Epithelial cell of prostate (primary cell): ENCODE data around the gene GIPC3.
"Not testable (repeated sequence)": the region's sequence is repeated elsewhere in the genome, so short reads cannot be mapped to it uniquely, and the experiment has no call there.

ENCODE experiments used
- DNase-seq: peaks from one replicate; pipeline ENCODE4 v3.0.0-alpha.2; 2011; ENCODE audit warnings: low read depth, low spot score
- H3K27ac ChIP-seq: fragments of 450-650 bp; 2 replicates; pipeline ENCODE4 v1.5.1; 2017; ENCODE audit warnings: mild to moderate bottlenecking

GIPC3 gene

GRCh38 chr19:3549816-3550215 lies 35.5 kb upstream of the GIPC3 start:
- no peak overlapping the region for H3K27ac ChIP-seq
- no peak for DNase-seq

- no peak overlapping the region for H3K27ac ChIP-seq
- no peak for DNase-seq
Measured at GRCh38 chr19:3550947-3551791, 34.1 kb upstream of the GIPC3 start.

- no peak overlapping the region for H3K27ac ChIP-seq
- no peak for DNase-seq
Measured at GRCh38 chr19:3551792-3552095, 33.5 kb upstream of the GIPC3 start.

- no peak overlapping the region for H3K27ac ChIP-seq
- DNase-seq = no peak
Measured at GRCh38 chr19:3554254-3555083, 30.8 kb upstream of the GIPC3 start.

GRCh38 chr19:3555653-3556422 lies 29.4 kb upstream of the GIPC3 start:
- H3K27ac ChIP-seq = no peak overlapping the region
- DNase-seq = no peak

- H3K27ac ChIP-seq = peak overlapping the region; percentile 60
- no peak for DNase-seq
Measured at GRCh38 chr19:3556423-3556977, 28.8 kb upstream of the GIPC3 start.

GRCh38 chr19:3556978-3557460 lies 28.3 kb upstream of the GIPC3 start:
- DNase-seq = no peak
- peak overlapping the region; percentile 60 for H3K27ac ChIP-seq

GRCh38 chr19:3557461-3558248 lies 27.6 kb upstream of the GIPC3 start, which contains the start of gene MFSD12:
TSS of gene MFSD12 (minus strand) at chr19:3557586. CDS start at chr19:3557403, 183 bp downstream.
- H3K27ac ChIP-seq = peak within 1 kb of the TSS; percentile 60
- DNase-seq = peak; percentile 48

- DNase-seq = no peak
- H3K27ac ChIP-seq = no peak overlapping the region
Measured at GRCh38 chr19:3563709-3564524, 21.4 kb upstream of the GIPC3 start.

- H3K27ac ChIP-seq = no peak overlapping the region
Measured at GRCh38 chr19:3565139-3565538, 20.1 kb upstream of the GIPC3 start.

GRCh38 chr19:3570042-3570441 lies 15.2 kb upstream of the GIPC3 start:
- H3K27ac ChIP-seq, DNase-seq: not testable (repeated sequence)

More at GRCh38 chr19:3565139-3565538, 20.1 kb upstream of the GIPC3 start:
- DNase-seq = no peak

- peak overlapping the region; percentile 18 for H3K27ac ChIP-seq
- DNase-seq = no peak
Measured at GRCh38 chr19:3570606-3571011, 14.7 kb upstream of the GIPC3 start.

GRCh38 chr19:3572132-3572854 lies 13.0 kb upstream of the GIPC3 start:
- H3K27ac ChIP-seq = peak overlapping the region; percentile 56
- DNase-seq = peak; percentile 98

- DNase-seq = no peak
- H3K27ac ChIP-seq = peak within 1 kb of the TSS; percentile 56
Measured at GRCh38 chr19:3572855-3573161, 12.5 kb upstream of the GIPC3 start, which contains the start of gene HMG20B. TSS of gene HMG20B (plus strand) at chr19:3572944. CDS start at chr19:3573310, 366 bp downstream.

- DNase-seq = no peak
- H3K27ac ChIP-seq = peak overlapping the region; percentile 56
Measured at GRCh38 chr19:3573162-3573857, 12.0 kb upstream of the GIPC3 start.

GRCh38 chr19:3573858-3574637 lies 11.2 kb upstream of the GIPC3 start:
- H3K27ac ChIP-seq = no peak overlapping the region
- DNase-seq = peak; percentile 87
